KMS-11 (cell line): ENCODE data around the gene GZMM.

Experiments used
- H2AFZ ChIP-seq: fragments of 200-600 bp; sonication (generic); 2 replicates; pipeline ENCODE4 v1.6.1; 2016; ENCODE audit warnings: antibody characterized with exemption, mixed run types, low read depth
- H3K27ac ChIP-seq: fragments of 200-600 bp; sonication (generic); 2 replicates; pipeline ENCODE4 v1.6.1; 2016; ENCODE audit warnings: mild to moderate bottlenecking, mixed run types
- H3K27me3 ChIP-seq: fragments of 200-600 bp; sonication (generic); 2 replicates; pipeline ENCODE4 v1.6.1; 2017; ENCODE audit warnings: mild to moderate bottlenecking, low read depth, mixed run types, moderate library complexity; ENCODE audit not compliant: insufficient read depth
- H3K36me3 ChIP-seq: fragments of 200-600 bp; sonication (generic); 2 replicates; pipeline ENCODE4 v1.6.1; 2017; ENCODE audit warnings: mild to moderate bottlenecking, mixed run types; ENCODE audit not compliant: insufficient read depth
- H3K4me1 ChIP-seq: fragments of 200-600 bp; sonication (generic); 2 replicates; pipeline ENCODE4 v1.6.1; 2016; ENCODE audit warnings: mild to moderate bottlenecking, low read depth, mixed run types; ENCODE audit not compliant: poor library complexity, severe bottlenecking
- H3K4me2 ChIP-seq: fragments of 200-600 bp; sonication (generic); 2 replicates; pipeline ENCODE4 v1.7.0; 2016; ENCODE audit warnings: mild to moderate bottlenecking, mixed run types
- H3K4me3 ChIP-seq: fragments of 200-600 bp; sonication (generic); IDR thresholded peaks from 2 replicates; pipeline ENCODE4 v1.6.1; 2017; ENCODE audit warnings: low read depth, low read length, mixed read lengths; ENCODE audit not compliant: insufficient read depth
- H3K79me2 ChIP-seq: fragments of 200-600 bp; sonication (generic); 2 replicates; pipeline ENCODE4 v1.6.1; 2016; ENCODE audit warnings: low read depth, mixed run types; ENCODE audit not compliant: insufficient read depth
- H3K9ac ChIP-seq: fragments of 200-600 bp; sonication (generic); 2 replicates; pipeline ENCODE4 v1.6.1; 2016; ENCODE audit warnings: mild to moderate bottlenecking, mixed run types
- H4K20me1 ChIP-seq: fragments of 200-600 bp; sonication (generic); 2 replicates; pipeline ENCODE4 v1.6.1; 2016; ENCODE audit warnings: mild to moderate bottlenecking, mixed run types; ENCODE audit not compliant: insufficient read depth
- TF ChIP-seq, protein P1 (sequence below): fragments of 200-600 bp; sonication (generic); conservative IDR thresholded peaks from 2 replicates; pipeline ENCODE4 v1.6.1; 2017; ENCODE audit warnings: low read depth, mild to moderate bottlenecking, antibody characterized with exemption, low read length, moderate library complexity, mixed read lengths

The GZMM gene

DNA sequence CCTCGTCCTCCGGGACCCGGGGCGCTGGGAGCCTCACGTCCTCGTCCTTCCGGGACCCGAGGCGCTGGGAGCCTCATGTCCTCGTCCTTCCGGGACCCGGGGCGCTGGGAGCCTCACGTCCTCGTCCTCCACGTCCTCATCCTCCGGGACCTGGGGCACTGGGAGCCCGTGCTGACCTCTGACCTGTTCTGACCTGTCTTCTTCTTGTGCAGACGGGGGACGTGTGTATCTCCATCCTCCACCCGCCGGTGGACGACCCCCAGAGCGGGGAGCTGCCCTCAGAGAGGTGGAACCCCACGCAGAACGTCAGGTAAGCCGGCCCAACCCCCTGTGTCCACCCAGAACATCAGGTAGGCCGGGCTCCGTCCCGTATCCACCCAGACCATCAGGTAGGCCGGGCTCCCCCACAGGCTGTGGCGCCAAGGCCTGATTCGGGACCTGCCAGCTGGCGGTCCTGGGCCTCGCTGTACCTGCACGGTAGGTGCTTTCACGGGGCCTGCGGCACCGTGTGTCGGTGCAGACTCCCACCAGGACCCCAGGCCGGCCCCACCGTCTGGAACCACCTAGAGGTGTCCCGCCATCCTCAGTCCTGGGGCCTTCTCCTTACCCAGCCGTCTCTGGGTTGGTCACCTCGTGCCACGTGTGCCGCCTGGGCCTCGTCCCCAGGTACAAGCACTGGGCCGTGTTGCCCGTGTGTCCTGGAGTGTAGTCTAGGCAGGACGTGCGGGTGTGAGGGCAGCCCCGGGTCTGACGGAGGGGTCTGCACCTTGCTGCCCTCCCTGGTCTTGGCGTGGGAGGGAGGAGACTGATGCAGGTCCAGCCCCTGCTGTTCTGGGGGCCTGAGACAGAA is 7.6 kb upstream of the GZMM start:
- TF ChIP-seq, protein P1, sequence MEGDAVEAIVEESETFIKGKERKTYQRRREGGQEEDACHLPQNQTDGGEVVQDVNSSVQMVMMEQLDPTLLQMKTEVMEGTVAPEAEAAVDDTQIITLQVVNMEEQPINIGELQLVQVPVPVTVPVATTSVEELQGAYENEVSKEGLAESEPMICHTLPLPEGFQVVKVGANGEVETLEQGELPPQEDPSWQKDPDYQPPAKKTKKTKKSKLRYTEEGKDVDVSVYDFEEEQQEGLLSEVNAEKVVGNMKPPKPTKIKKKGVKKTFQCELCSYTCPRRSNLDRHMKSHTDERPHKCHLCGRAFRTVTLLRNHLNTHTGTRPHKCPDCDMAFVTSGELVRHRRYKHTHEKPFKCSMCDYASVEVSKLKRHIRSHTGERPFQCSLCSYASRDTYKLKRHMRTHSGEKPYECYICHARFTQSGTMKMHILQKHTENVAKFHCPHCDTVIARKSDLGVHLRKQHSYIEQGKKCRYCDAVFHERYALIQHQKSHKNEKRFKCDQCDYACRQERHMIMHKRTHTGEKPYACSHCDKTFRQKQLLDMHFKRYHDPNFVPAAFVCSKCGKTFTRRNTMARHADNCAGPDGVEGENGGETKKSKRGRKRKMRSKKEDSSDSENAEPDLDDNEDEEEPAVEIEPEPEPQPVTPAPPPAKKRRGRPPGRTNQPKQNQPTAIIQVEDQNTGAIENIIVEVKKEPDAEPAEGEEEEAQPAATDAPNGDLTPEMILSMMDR, result no peak
- no peak overlapping the region for H3K4me3 ChIP-seq
- no peak overlapping the region for H3K27ac ChIP-seq
- peaks cover 17% of the 10 kb centered on the region; the same call in 1 of the 2 replicates for H3K79me2 ChIP-seq
- H3K9ac ChIP-seq, result no peak overlapping the region
- no peak overlapping the region for H3K4me2 ChIP-seq
- no peak overlapping the region for H2AFZ ChIP-seq
- H4K20me1 ChIP-seq, result peaks cover 6% of the 10 kb centered on the region; the same call in 1 of the 2 replicates
- no peaks in the 10 kb centered on the region for H3K36me3 ChIP-seq
- peaks cover 11% of the 10 kb centered on the region for H3K4me1 ChIP-seq
- H3K27me3 ChIP-seq, result no peaks in the 10 kb centered on the region

DNA sequence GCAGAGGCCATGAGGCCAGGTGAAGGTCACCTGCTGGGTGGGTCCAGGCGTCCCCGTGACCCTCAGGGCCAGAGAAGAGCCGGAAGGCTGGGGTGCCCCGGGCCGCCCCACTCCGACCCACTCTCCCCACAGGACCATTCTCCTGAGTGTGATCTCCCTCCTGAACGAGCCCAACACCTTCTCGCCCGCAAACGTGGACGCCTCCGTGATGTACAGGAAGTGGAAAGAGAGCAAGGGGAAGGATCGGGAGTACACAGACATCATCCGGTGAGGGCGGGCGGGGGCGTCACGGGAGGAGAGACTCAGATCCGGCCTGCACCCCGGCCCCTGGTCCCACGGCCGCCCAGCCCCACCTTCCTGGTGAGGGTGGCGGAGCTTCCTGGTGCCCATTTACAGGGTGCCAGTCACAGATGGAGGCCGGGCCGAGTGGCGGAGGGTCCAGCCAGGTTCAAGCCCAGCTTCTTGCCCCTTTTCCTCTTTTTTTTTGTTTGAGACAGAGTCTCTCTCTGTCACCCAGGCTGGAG is 6.9 kb upstream of the GZMM start:
- Histone ChIP-seq H3K4me2 (no peak overlapping the region), H3K4me3 (no peak overlapping the region), H3K36me3 (no peaks in the 10 kb centered on the region), H3K27ac (no peak overlapping the region), H3K27me3 (no peaks in the 10 kb centered on the region), H2AFZ (no peak overlapping the region), H3K9ac (no peak overlapping the region), H4K20me1 (peaks cover 6% of the 10 kb centered on the region; the same call in 1 of the 2 replicates), H3K79me2 (peaks cover 17% of the 10 kb centered on the region; the same call in 1 of the 2 replicates), H3K4me1 (peaks cover 11% of the 10 kb centered on the region)
- TF ChIP-seq, protein P1, result no peak

DNA sequence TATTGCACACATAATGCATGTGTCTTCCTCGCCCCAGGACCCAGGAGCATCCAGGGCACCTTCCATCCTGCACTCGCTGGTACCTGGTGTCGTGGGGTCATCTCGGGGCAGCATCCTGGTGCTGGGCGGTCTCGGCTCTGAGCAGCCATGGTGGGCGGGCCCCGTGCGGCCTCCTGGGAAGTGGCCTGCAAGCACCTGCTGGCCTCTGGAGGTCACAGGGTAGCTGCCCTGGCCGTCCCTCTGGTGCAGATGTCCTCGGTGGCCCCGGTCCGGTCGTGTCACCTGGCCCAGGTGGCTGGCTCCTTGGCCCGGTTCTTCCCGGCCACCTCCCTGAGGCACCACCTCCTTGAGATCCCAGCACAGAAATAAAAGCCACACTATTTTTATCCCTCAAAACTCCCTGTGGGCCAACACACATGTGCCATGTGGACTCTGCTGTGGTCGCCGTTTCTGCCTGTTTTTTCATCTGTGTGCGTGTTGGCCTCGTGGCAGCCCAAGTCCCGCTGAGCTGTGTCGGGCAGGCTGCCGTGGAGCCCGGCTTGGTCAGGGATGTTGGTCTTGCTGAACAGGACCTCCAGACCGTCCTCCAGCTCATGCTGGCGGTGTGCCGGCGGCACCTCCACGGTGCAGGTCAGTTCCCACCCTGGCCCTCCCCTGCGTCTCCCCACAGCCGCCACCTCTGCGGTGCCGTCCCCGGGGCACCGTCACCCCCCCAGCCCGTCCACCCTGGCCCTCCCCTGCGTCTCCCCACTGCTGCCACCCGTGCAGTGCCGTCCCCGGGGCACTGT is 5.0 kb upstream of the GZMM start:
- TF ChIP-seq, protein P1, result no peak
- no peak overlapping the region for H3K4me3 ChIP-seq
- H3K9ac ChIP-seq, result no peak overlapping the region
- no peaks in the 10 kb centered on the region for H3K36me3 ChIP-seq
- H3K4me1 ChIP-seq, result peaks cover 1% of the 10 kb centered on the region
- no peak overlapping the region for H3K27ac ChIP-seq
- H3K79me2 ChIP-seq, result peaks cover 4% of the 10 kb centered on the region; the same call in 1 of the 2 replicates
- no peak overlapping the region for H3K4me2 ChIP-seq
- no peaks in the 10 kb centered on the region for H4K20me1 ChIP-seq
- H3K27me3 ChIP-seq, result no peaks in the 10 kb centered on the region
- H2AFZ ChIP-seq, result no peak overlapping the region

DNA sequence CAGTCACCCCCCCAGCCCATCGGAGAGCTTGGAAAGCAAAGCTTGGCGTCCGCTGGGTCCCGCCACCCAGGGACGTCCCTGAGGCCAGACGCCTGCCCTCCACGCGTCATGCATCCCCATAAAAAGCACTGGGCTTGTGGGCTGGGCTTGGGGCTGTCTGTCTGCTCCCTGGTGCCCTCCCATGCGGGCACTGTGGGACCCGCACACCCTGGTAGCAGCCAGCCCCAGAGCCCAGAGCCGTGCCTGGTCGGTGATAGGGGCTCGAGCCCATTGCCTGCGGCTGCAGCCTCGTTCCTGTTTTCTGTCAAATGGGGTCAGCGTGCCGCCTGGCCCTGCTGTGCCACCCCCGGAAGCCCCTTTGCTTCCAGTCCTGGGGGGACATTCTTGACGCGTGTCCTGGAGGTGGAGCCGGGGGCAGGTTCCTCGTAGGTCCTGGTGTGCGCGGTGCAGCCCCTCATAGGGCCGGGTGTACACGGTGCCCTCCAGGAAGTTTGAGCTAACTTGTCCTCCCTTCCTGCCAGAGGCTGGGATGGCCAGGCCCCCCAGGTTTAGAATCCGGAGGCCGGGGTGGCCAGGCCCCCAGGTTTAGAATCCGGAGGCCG is 4.3 kb upstream of the GZMM start:
- Histone ChIP-seq H3K9ac (no peak overlapping the region), H3K27ac (no peak overlapping the region), H3K4me1 (no peaks in the 10 kb centered on the region), H3K36me3 (no peaks in the 10 kb centered on the region), H3K4me3 (no peak overlapping the region), H4K20me1 (no peaks in the 10 kb centered on the region), H3K79me2 (no peaks in the 10 kb centered on the region), H2AFZ (no peak overlapping the region), H3K4me2 (no peak overlapping the region), H3K27me3 (no peaks in the 10 kb centered on the region)
- TF ChIP-seq, protein P1, result no peak
